SK-N-SH (cell line): ENCODE results near the gene CASZ1. TPM values are rescaled to one million over a fixed set of nuclear protein-coding genes. Genes with fewer than 3 reads are reported as not detected.

Experiments
- CTCF ChIA-PET: fragments of 300-600, 350-600 bp; formaldehyde crosslinking; extraction: SDS; loops from one replicate; lab custom pipeline; 2021; lab: Yijun Ruan, JAX
- POLR2A ChIA-PET: fragments of 350-600 bp; sonication (Branson Sonifier 250); formaldehyde crosslinking; extraction: SDS; loops from one replicate; lab custom pipeline; 2020; ENCODE audit warnings: antibody characterized with exemption, inconsistent platforms; lab: Yijun Ruan, JAX
- DNase-seq: peaks from one replicate; pipeline ENCODE4 v3.0.0; 2012
- H2AFZ ChIP-seq: fragments of 200-600 bp; sonication (generic); 2 replicates; pipeline ENCODE4 v1.8.1; 2016; ENCODE audit warnings: antibody characterized with exemption, mild to moderate bottlenecking, low read depth
- H3F3A ChIP-seq: fragments of 200-600 bp; sonication (generic); replicated peaks from 2 replicates; pipeline ENCODE3; 2016; ENCODE audit warnings: antibody characterized with exemption, mild to moderate bottlenecking; ENCODE audit not compliant: insufficient read depth
- H3K27ac ChIP-seq, 2 experiments: fragments of 200-500 bp in 1 of 2; fragments of 200-600 bp in 1 of 2; sonication (Bioruptor generic) in 1 of 2; sonication (generic), shearing (Covaris generic) in 1 of 2; 2 replicates each; pipeline versions ENCODE4 v1.5.1 to v1.6.1; 2014 to 2016; ENCODE audit warnings: low read depth in 2 of 2, inconsistent platforms in 1 of 2, low read length in 1 of 2, mild to moderate bottlenecking in 1 of 2, mixed read lengths in 1 of 2
- H3K27me3 ChIP-seq: fragments of 200-600 bp; sonication (generic), shearing (Covaris generic); 2 replicates; pipeline ENCODE4 v1.6.1; 2016; ENCODE audit warnings: mixed run types; ENCODE audit not compliant: insufficient read depth
- H3K36me3 ChIP-seq, 2 experiments: fragments of 200-500 bp in 1 of 2; fragments of 200-600 bp in 1 of 2; sonication (Bioruptor generic) in 1 of 2; sonication (generic) in 1 of 2; replicated peaks in 1 of 2; 2 replicates each; pipeline versions ENCODE3 to v1.5.1; 2014 to 2016; ENCODE audit warnings: low read length in 1 of 2, mild to moderate bottlenecking in 1 of 2; ENCODE audit not compliant: insufficient read depth in 2 of 2, control insufficient read depth in 1 of 2
- H3K4me1 ChIP-seq, 2 experiments: fragments of 200-500 bp in 1 of 2; fragments of 200-600 bp in 1 of 2; sonication (Bioruptor generic) in 1 of 2; sonication (generic), shearing (Covaris generic) in 1 of 2; 2 replicates each; pipeline versions ENCODE4 v1.5.1 to v1.6.1; 2014 to 2016; ENCODE audit warnings: low read depth in 1 of 2, low read length in 1 of 2, mixed run types in 1 of 2; ENCODE audit not compliant: insufficient read depth in 2 of 2, control insufficient read depth in 1 of 2
- H3K4me2 ChIP-seq: fragments of 200-600 bp; sonication (generic), shearing (Covaris generic); 2 replicates; pipeline ENCODE4 v1.6.1; 2017; ENCODE audit warnings: mixed run types
- H3K4me3 ChIP-seq, 2 experiments: fragments of 200-500 bp in 1 of 2; fragments of 200-600 bp in 1 of 2; sonication (Bioruptor generic) in 1 of 2; sonication (generic), shearing (Covaris generic) in 1 of 2; 2 replicates each; pipeline versions ENCODE4 v1.5.1 to v1.8.1; 2014 to 2016; ENCODE audit warnings: low read depth in 2 of 2, inconsistent platforms in 1 of 2, low read length in 1 of 2, mild to moderate bottlenecking in 1 of 2, mixed read lengths in 1 of 2, moderate library complexity in 1 of 2
- H3K79me2 ChIP-seq: fragments of 200-600 bp; sonication (generic); 2 replicates; pipeline ENCODE4 v1.8.1; 2017; ENCODE audit warnings: mild to moderate bottlenecking; ENCODE audit not compliant: insufficient read depth
- H3K9ac ChIP-seq: fragments of 200-600 bp; sonication (generic); 2 replicates; pipeline ENCODE4 v1.6.1; 2017; ENCODE audit warnings: mixed run types
- H3K9me2 ChIP-seq: fragments of 200-600 bp; sonication (generic); 2 replicates; pipeline ENCODE4 v1.6.1; 2017; ENCODE audit warnings: mixed run types
- H3K9me3 ChIP-seq: fragments of 200-600 bp; sonication (generic); 2 replicates; pipeline ENCODE4 v1.6.1; 2017; ENCODE audit warnings: mixed run types, mild to moderate bottlenecking, moderate library complexity
- H4K20me1 ChIP-seq: fragments of 200-600 bp; sonication (generic); 2 replicates; pipeline ENCODE4 v1.6.1; 2017; ENCODE audit warnings: mild to moderate bottlenecking, mixed run types; ENCODE audit not compliant: insufficient read depth
- CTCF ChIP-seq: fragments of 200-600 bp; sonication (generic); IDR thresholded peaks from 2 replicates; pipeline ENCODE4 v1.6.1; 2017; ENCODE audit warnings: antibody characterized with exemption, mild to moderate bottlenecking, moderate library complexity
- ELF1 ChIP-seq: IDR thresholded peaks from 2 replicates; pipeline ENCODE4 v1.4.0; 2012
- EZH2phosphoT487 ChIP-seq: fragments of 200-600 bp; sonication (generic); IDR thresholded peaks from 2 replicates; pipeline ENCODE4 v1.6.1; 2017; ENCODE audit warnings: low read depth, mixed run types, mild to moderate bottlenecking, antibody characterized with exemption, moderate library complexity, borderline replicate concordance
- FOSL2 ChIP-seq: IDR thresholded peaks from 2 replicates; pipeline ENCODE4 v1.4.0; 2012; ENCODE audit warnings: low read depth, mild to moderate bottlenecking, moderate library complexity, borderline replicate concordance
- FOXJ3 ChIP-seq: sonication (generic); formaldehyde crosslinking; IDR thresholded peaks from 2 replicates; pipeline ENCODE4 v1.5.1; 2020; ENCODE audit warnings: mild to moderate bottlenecking, missing genetic modification reagents
- GABPA ChIP-seq: IDR thresholded peaks from 2 replicates; pipeline ENCODE4 v1.4.0; 2012; ENCODE audit warnings: low read depth, mild to moderate bottlenecking
- JUND ChIP-seq: IDR thresholded peaks from 2 replicates; pipeline ENCODE4 v1.4.0; 2012
- MAX ChIP-seq: IDR thresholded peaks from 2 replicates; pipeline ENCODE4 v1.4.0; 2012; ENCODE audit warnings: low read depth
- MEF2A ChIP-seq: IDR thresholded peaks from 2 replicates; pipeline ENCODE4 v1.4.0; 2012; ENCODE audit warnings: low read depth, borderline replicate concordance
- MXI1 ChIP-seq: IDR thresholded peaks from 2 replicates; pipeline ENCODE4 v1.6.1; 2012; ENCODE audit warnings: mild to moderate bottlenecking, low read depth, low read length, improper control_type of control experiment
- NRF1 ChIP-seq: IDR thresholded peaks from 2 replicates; pipeline ENCODE4 v1.6.1; 2012; ENCODE audit warnings: low read depth, mild to moderate bottlenecking, low read length
- POLR2AphosphoS5 ChIP-seq: IDR thresholded peaks from 2 replicates; pipeline ENCODE4 v1.6.1; 2012; ENCODE audit warnings: low read depth, low read length
- RFX5 ChIP-seq: IDR thresholded peaks from 2 replicates; pipeline ENCODE4 v1.6.1; 2012; ENCODE audit warnings: mild to moderate bottlenecking, improper control_type of control experiment, low read length
- TAF1 ChIP-seq: IDR thresholded peaks from 2 replicates; pipeline ENCODE4 v1.6.1; 2012; ENCODE audit warnings: low read depth, mild to moderate bottlenecking, low read length, moderate library complexity, borderline replicate concordance
- TCF12 ChIP-seq: IDR thresholded peaks from 2 replicates; pipeline ENCODE4 v1.4.0; 2012
- TEAD4 ChIP-seq: IDR thresholded peaks from 2 replicates; pipeline ENCODE4 v1.4.0; 2012; ENCODE audit warnings: mild to moderate bottlenecking, borderline replicate concordance; ENCODE audit not compliant: insufficient read depth
- USF1 ChIP-seq: IDR thresholded peaks from 2 replicates; pipeline ENCODE4 v1.4.0; 2012; ENCODE audit warnings: low read depth, borderline replicate concordance
- USF2 ChIP-seq: fragments of 150-350 bp; IDR thresholded peaks from 2 replicates; pipeline ENCODE4 v1.6.1; 2017; ENCODE audit warnings: antibody characterized with exemption, low read length, low read depth, borderline replicate concordance
- YY1 ChIP-seq: IDR thresholded peaks from 2 replicates; pipeline ENCODE4 v1.4.0; 2012; ENCODE audit warnings: low read depth, mild to moderate bottlenecking
- ZBTB33 ChIP-seq: IDR thresholded peaks from 2 replicates; pipeline ENCODE4 v1.4.0; 2012; ENCODE audit warnings: low read depth, borderline replicate concordance
- WGBS: methylation state at CpG from one replicate; pipeline ENCODE4 v1.1.6; 2017; ENCODE audit warnings: low lambda C conversion rate; 5-methylcytosine and 5-hydroxymethylcytosine counted together
- polyA plus RNA-seq, 3 experiments: library from polyadenylated mRNA; depleted of rRNA; stranded (reverse); fragments of >200 nt; gene quantifications; 2 replicates each; pipeline ENCODE4 v1.2.3, GENCODE V29; 2012

Gene CASZ1
- polyA plus RNA-seq, 1 of the 3 experiments (the other 2 are of a cell fraction) = 0.51 TPM

GRCh38 chr1:10637400-10637799, 159.0 kb downstream of the CASZ1 start:
- no peaks in the 10 kb centered on the region for H4K20me1 ChIP-seq
- H3K9me2 ChIP-seq = no peaks in the 10 kb centered on the region
- peaks cover 5 to 42% of the 10 kb centered on the region in 2 experiments; a peak in 2 of 4 replicates for H3K4me1 ChIP-seq
- DNase-seq = peak; percentile 54
- H3K9ac ChIP-seq = no peak overlapping the region
- H3K27ac ChIP-seq = peak overlapping the region in 1 of 2 experiments; percentile 4; a peak in 1 of 4 replicates
- no peak overlapping the region for H2AFZ ChIP-seq
- H3K36me3 ChIP-seq = peaks cover 0 to 5% of the 10 kb centered on the region in 2 experiments
- no peaks in the 10 kb centered on the region for H3K27me3 ChIP-seq
- CTCF ChIA-PET = interaction anchor here (1.0 to 1.1 kb wide), 2 partner anchors 10 to 37 kb away, joined by 3 read pairs; no protein-coding TSS in a partner anchor
- H3K9me3 ChIP-seq = no peaks in the 10 kb centered on the region
- TF ChIP-seq TEAD4 (no peak), ZBTB33 (no peak), ELF1 (no peak), USF2 (no peak), MEF2A (no peak), YY1 (no peak), USF1 (no peak), FOXJ3 (CRISPR knock-in tag) (no peak), TAF1 (no peak), POLR2AphosphoS5 (no peak), FOSL2 (no peak), TCF12 (no peak), JUND (no peak), EZH2phosphoT487 (no peak), RFX5 (no peak), MAX (no peak), MXI1 (no peak), CTCF (no peak), GABPA (no peak), NRF1 (no peak)
- no peaks in the 10 kb centered on the region for H3K79me2 ChIP-seq
- no peak overlapping the region for H3K4me3 ChIP-seq
- H3F3A ChIP-seq = peaks cover 3% of the 10 kb centered on the region
- POLR2A ChIA-PET = no interaction called here
- WGBS = 95% methylated on average over 5 of the region's 9 CpGs
- H3K4me2 ChIP-seq = no peak overlapping the region
